H1 (cell line): ENCODE data around the gene MCF2L2. TPM values are rescaled to one million over a fixed set of nuclear protein-coding genes. Genes with fewer than 3 reads are reported as not detected.

Source experiments
- CTCF ChIA-PET: fragments of 300-600 bp; sonication (Branson Sonifier 250); formaldehyde crosslinking; loops from one replicate; lab custom pipeline; 2021; ENCODE audit not compliant: partially characterized antibody; lab: Charles Lee
- POLR2A ChIA-PET: fragments of 300-600 bp; sonication (Branson Sonifier 250); formaldehyde crosslinking; loops from one replicate; lab custom pipeline; 2021; ENCODE audit warnings: inconsistent platforms; ENCODE audit not compliant: partially characterized antibody; lab: Charles Lee
- DNase-seq, 2 experiments: peaks; one replicate each; pipeline versions ENCODE4 v3.0.0 to v3.0.0-alpha.2; 2010 to 2022; ENCODE audit warnings: low spot score in 2 of 2, low read depth in 1 of 2, mixed read lengths in 1 of 2
- FAIRE-seq: peaks from 2 replicates; lab custom pipeline; 2011; peaks lifted over from hg19 to GRCh38; lab: Jason Lieb, UNC
- H2AFZ ChIP-seq: 2 replicates; pipeline ENCODE4 v1.8.1; 2012; ENCODE audit warnings: low read length, inconsistent platforms
- H2AK5ac ChIP-seq: 2 replicates; pipeline ENCODE4 v1.6.1; 2013; ENCODE audit warnings: low read depth, low read length
- H2BK120ac ChIP-seq: replicated peaks from 2 replicates; pipeline ENCODE3; 2013; ENCODE audit warnings: low read depth, low read length, inconsistent platforms
- H2BK12ac ChIP-seq: 2 replicates; pipeline ENCODE4 v1.6.1; 2013; ENCODE audit warnings: low read depth, low read length
- H2BK15ac ChIP-seq: 2 replicates; pipeline ENCODE4 v1.6.1; 2013; ENCODE audit warnings: low read length
- H2BK20ac ChIP-seq: 2 replicates; pipeline ENCODE4 v1.6.1; 2013; ENCODE audit warnings: low read length
- H2BK5ac ChIP-seq: 2 replicates; pipeline ENCODE4 v1.6.1; 2013; ENCODE audit warnings: low read depth, low read length
- H3K14ac ChIP-seq: 2 replicates; pipeline ENCODE4 v1.6.1; 2013; ENCODE audit warnings: inconsistent platforms; ENCODE audit not compliant: insufficient read length
- H3K18ac ChIP-seq: 2 replicates; pipeline ENCODE4 v1.6.1; 2013; ENCODE audit warnings: low read length; ENCODE audit errors: extremely low read depth
- H3K23ac ChIP-seq: 2 replicates; pipeline ENCODE4 v1.6.1; 2013; ENCODE audit warnings: inconsistent platforms; ENCODE audit not compliant: insufficient read length
- H3K23me2 ChIP-seq: 2 replicates; pipeline ENCODE4 v1.6.1; 2013; ENCODE audit warnings: low read depth, low read length
- H3K27ac ChIP-seq: 2 replicates; pipeline ENCODE4 v1.6.1; 2011; ENCODE audit warnings: low read depth, low read length, inconsistent platforms
- H3K27me3 ChIP-seq, 4 experiments: replicated peaks in 1 of 4; 1 replicate in 1 of 4; 2 replicates in 3 of 4; pipeline versions ENCODE4 v1.6.1 to v1.8.1; 2011 to 2013; ENCODE audit warnings: low read length in 3 of 4, mild to moderate bottlenecking in 3 of 4, inconsistent platforms in 2 of 4, mixed read lengths in 2 of 4, moderate library complexity in 1 of 4; ENCODE audit not compliant: control insufficient read depth in 3 of 4, insufficient read depth in 3 of 4; ENCODE audit errors: extremely low read depth in 1 of 4
- H3K36me3 ChIP-seq, 4 experiments: 2 replicates each; pipeline versions ENCODE4 v1.6.1 to v1.8.1; 2011 to 2013; ENCODE audit warnings: mild to moderate bottlenecking in 4 of 4, low read length in 3 of 4, moderate library complexity in 2 of 4, control low read depth in 1 of 4, inconsistent platforms in 1 of 4; ENCODE audit not compliant: insufficient read depth in 4 of 4, control insufficient read depth in 2 of 4
- H3K4ac ChIP-seq: replicated peaks from 2 replicates; pipeline ENCODE3; 2013; ENCODE audit warnings: low read length, low read depth, mixed read lengths, inconsistent platforms; ENCODE audit not compliant: insufficient read length
- H3K4me1 ChIP-seq, 4 experiments: replicated peaks in 1 of 4; 1 replicate in 1 of 4; 2 replicates in 3 of 4; pipeline versions ENCODE4 v1.6.1 to v1.8.1; 2011 to 2013; ENCODE audit warnings: low read length in 3 of 4, inconsistent platforms in 2 of 4, mixed read lengths in 1 of 4; ENCODE audit not compliant: insufficient read depth in 4 of 4, control insufficient read depth in 3 of 4
- H3K4me2 ChIP-seq, 2 experiments: 2 replicates each; pipeline versions ENCODE4 v1.6.1 to v1.8.1; 2011 to 2013; ENCODE audit warnings: low read depth in 2 of 2, low read length in 2 of 2, control low read depth in 1 of 2, inconsistent platforms in 1 of 2, mild to moderate bottlenecking in 1 of 2; ENCODE audit not compliant: insufficient read depth in 1 of 2
- H3K4me3 ChIP-seq, 4 experiments: fragments of 200-600, 300-600 bp in 1 of 4; sonication (generic), shearing (Covaris generic), sonication (Bioruptor Twin) in 1 of 4; 2 replicates each; pipeline versions ENCODE4 v1.5.1 to v1.8.1; 2011 to 2016; ENCODE audit warnings: low read length in 4 of 4, low read depth in 3 of 4, control low read depth in 2 of 4, inconsistent platforms in 2 of 4, mild to moderate bottlenecking in 2 of 4, mixed read lengths in 1 of 4, moderate library complexity in 1 of 4; ENCODE audit not compliant: insufficient read depth in 2 of 4; ENCODE audit errors: extremely low read depth in 1 of 4
- H3K56ac ChIP-seq: replicated peaks from 2 replicates; pipeline ENCODE3; 2013; ENCODE audit warnings: low read depth, mild to moderate bottlenecking, mixed read lengths, low read length, inconsistent platforms; ENCODE audit not compliant: insufficient read length
- H3K79me1 ChIP-seq: 2 replicates; pipeline ENCODE4 v1.6.1; 2013; ENCODE audit warnings: low read depth, low read length, control low read depth
- H3K79me2 ChIP-seq, 2 experiments: 2 replicates each; pipeline versions ENCODE4 v1.6.1 to v1.8.1; 2012 to 2013; ENCODE audit warnings: low read length in 2 of 2, mild to moderate bottlenecking in 2 of 2, inconsistent platforms in 1 of 2; ENCODE audit not compliant: insufficient read depth in 2 of 2, control insufficient read depth in 1 of 2
- H3K9ac ChIP-seq, 4 experiments: replicated peaks in 1 of 4; 1 replicate in 1 of 4; 2 replicates in 3 of 4; pipeline versions ENCODE4 v1.6.1 to v1.8.1; 2011 to 2013; ENCODE audit warnings: low read depth in 3 of 4, low read length in 3 of 4, control low read depth in 2 of 4, mild to moderate bottlenecking in 2 of 4, moderate library complexity in 2 of 4, inconsistent platforms in 1 of 4; ENCODE audit errors: extremely low read depth in 1 of 4
- H3K9me3 ChIP-seq, 2 experiments: 2 replicates each; pipeline versions ENCODE4 v1.6.1 to v1.8.1; 2012 to 2013; ENCODE audit warnings: mild to moderate bottlenecking in 2 of 2, moderate library complexity in 2 of 2, control low read depth in 1 of 2, inconsistent platforms in 1 of 2, low read depth in 1 of 2, low read length in 1 of 2, mixed read lengths in 1 of 2; ENCODE audit not compliant: insufficient read depth in 2 of 2
- H4K20me1 ChIP-seq, 2 experiments: replicated peaks in 1 of 2; 2 replicates each; pipeline versions ENCODE3 to v1.8.1; 2011 to 2013; ENCODE audit warnings: inconsistent platforms in 2 of 2, low read length in 2 of 2, mild to moderate bottlenecking in 1 of 2; ENCODE audit not compliant: insufficient read depth in 2 of 2, control insufficient read depth in 1 of 2
- H4K5ac ChIP-seq: 2 replicates; pipeline ENCODE4 v1.6.1; 2013; ENCODE audit warnings: low read length, low read depth, mixed read lengths, inconsistent platforms; ENCODE audit not compliant: insufficient read length
- H4K8ac ChIP-seq: 2 replicates; pipeline ENCODE4 v1.8.0; 2013; ENCODE audit warnings: mild to moderate bottlenecking, moderate library complexity, low read length, inconsistent platforms; ENCODE audit not compliant: insufficient read depth; ENCODE audit errors: extremely low read depth
- H4K91ac ChIP-seq: replicated peaks from 2 replicates; pipeline ENCODE3; 2013; ENCODE audit warnings: low read length, mixed read lengths, inconsistent platforms; ENCODE audit not compliant: insufficient read length
- BRCA1 ChIP-seq: IDR thresholded peaks from 2 replicates; pipeline ENCODE4 v1.6.1; 2012; ENCODE audit warnings: low read depth, low read length, improper control_type of control experiment
- CBX5 ChIP-seq: fragments of 300-800, 300-1000 bp; sonication (generic); IDR thresholded peaks from 2 replicates; pipeline ENCODE4 v1.7.1; 2016; ENCODE audit warnings: antibody characterized with exemption, low read length, low read depth
- CEBPB ChIP-seq: IDR thresholded peaks from 2 replicates; pipeline ENCODE4 v1.6.1; 2012; ENCODE audit warnings: low read depth, low read length
- EGR1 ChIP-seq: IDR thresholded peaks from 2 replicates; pipeline ENCODE4 v1.6.1; 2011; ENCODE audit warnings: low read depth, low read length, borderline replicate concordance
- KDM4A ChIP-seq: IDR thresholded peaks from one replicate; pipeline ENCODE4 v1.7.1; 2012; ENCODE audit warnings: low read depth, mild to moderate bottlenecking, moderate library complexity, low read length, inconsistent platforms; ENCODE audit not compliant: severe bottlenecking
- WGBS, 2 experiments: shearing (Covaris generic) in 1 of 2; methylation state at CpG; one replicate each; pipeline versions ENCODE4 v1.1.6 to v1.1.7; 2013 to 2015; ENCODE audit warnings: low lambda C conversion rate in 2 of 2, mixed read lengths in 2 of 2, inconsistent platforms in 1 of 2, low coverage in 1 of 2, missing lambda C conversion rate in 1 of 2; ENCODE audit not compliant: insufficient replicate concordance in 2 of 2, insufficient coverage in 1 of 2, insufficient read length in 1 of 2; ENCODE audit errors: extremely low coverage in 1 of 2, missing lambda C conversion rate in 1 of 2; 5-methylcytosine and 5-hydroxymethylcytosine counted together
- polyA plus RNA-seq, 7 experiments: library from polyadenylated mRNA; depleted of rRNA in 3 of 7; stranded (reverse) in 5 of 7; unstranded in 2 of 7; fragments of >200 nt in 5 of 7; fragments of 200-250 nt in 2 of 7; gene quantifications; 1 replicate in 5 of 7; 2 replicates in 1 of 7; 4 replicates in 1 of 7; pipeline versions ENCODE4 v1.2.1 to v1.2.3, GENCODE V29; 2011 to 2013; ENCODE audit warnings: missing spikeins in 2 of 7, mixed read lengths in 2 of 7
- total RNA-seq: library from RNA; stranded (reverse); fragmentation: NEBNext Ultra II Directional; extraction: Animal tissue kit (Norgen Biotek cat#: 25700); gene quantifications from 2 replicates; pipeline ENCODE4 v1.2.1, GENCODE V29; 2021
- TF ChIP-seq, protein P1 (sequence below), 3 experiments: IDR thresholded peaks; 1 replicate in 2 of 3; 2 replicates in 1 of 3; pipeline versions ENCODE4 v1.5.1 to v1.6.1; 2011; ENCODE audit warnings: low read length in 3 of 3, mild to moderate bottlenecking in 3 of 3, inconsistent platforms in 2 of 3, low read depth in 1 of 3, moderate library complexity in 1 of 3; ENCODE audit not compliant: insufficient read depth in 1 of 3; ENCODE audit errors: control extremely low read depth in 1 of 3

MCF2L2 gene
- total and polyA plus RNA-seq, 2 of the 8 experiments (the other 6 are each of a cell fraction or from before 2014, with no cell fraction given), result 4.1 to 13.7 TPM

GRCh38 chr3:183472155-183472554 is 43.7 kb upstream of the MCF2L2 start:
- Histone ChIP-seq H3K23me2 (no peaks in the 10 kb centered on the region), H3K79me1 (no peaks in the 10 kb centered on the region), H3K36me3 (no peaks in the 10 kb centered on the region), H2AK5ac (no peak overlapping the region), H3K9ac (no peak overlapping the region), H3K56ac (no peak overlapping the region), H3K27me3 (no peaks in the 10 kb centered on the region), H3K4me2 (no peak overlapping the region), H4K20me1 (no peaks in the 10 kb centered on the region), H4K5ac (no peak overlapping the region), H4K8ac (no peak overlapping the region), H2BK20ac (no peak overlapping the region), H3K14ac (no peak overlapping the region), H3K23ac (no peak overlapping the region), H3K4me3 (no peak overlapping the region), H3K9me3 (no peaks in the 10 kb centered on the region), H3K4ac (no peak overlapping the region), H3K18ac (no peak overlapping the region), H3K4me1 (no peaks in the 10 kb centered on the region), H3K27ac (no peak overlapping the region), H4K91ac (no peak overlapping the region), H2BK120ac (no peak overlapping the region), H2BK5ac (no peak overlapping the region), H3K79me2 (no peaks in the 10 kb centered on the region)
- CTCF ChIA-PET, result interaction anchor here (1.0 to 2.4 kb wide), 7 partner anchors 9 to 343 kb away, joined by 3 to 6 read pairs (median 4); no protein-coding TSS in a partner anchor
- WGBS, 2 experiments, result 68% methylated on average over 4 of the region's 6 CpGs; no CpG with 5 or more reads in 1 of the 2 experiments
- no peak for DNase-seq
- POLR2A ChIA-PET, result no interaction called here
- TF ChIP-seq CBX5 (no peak), KDM4A (no peak), EGR1 (no peak), BRCA1 (no peak), CEBPB (no peak)
- TF ChIP-seq, protein P1, sequence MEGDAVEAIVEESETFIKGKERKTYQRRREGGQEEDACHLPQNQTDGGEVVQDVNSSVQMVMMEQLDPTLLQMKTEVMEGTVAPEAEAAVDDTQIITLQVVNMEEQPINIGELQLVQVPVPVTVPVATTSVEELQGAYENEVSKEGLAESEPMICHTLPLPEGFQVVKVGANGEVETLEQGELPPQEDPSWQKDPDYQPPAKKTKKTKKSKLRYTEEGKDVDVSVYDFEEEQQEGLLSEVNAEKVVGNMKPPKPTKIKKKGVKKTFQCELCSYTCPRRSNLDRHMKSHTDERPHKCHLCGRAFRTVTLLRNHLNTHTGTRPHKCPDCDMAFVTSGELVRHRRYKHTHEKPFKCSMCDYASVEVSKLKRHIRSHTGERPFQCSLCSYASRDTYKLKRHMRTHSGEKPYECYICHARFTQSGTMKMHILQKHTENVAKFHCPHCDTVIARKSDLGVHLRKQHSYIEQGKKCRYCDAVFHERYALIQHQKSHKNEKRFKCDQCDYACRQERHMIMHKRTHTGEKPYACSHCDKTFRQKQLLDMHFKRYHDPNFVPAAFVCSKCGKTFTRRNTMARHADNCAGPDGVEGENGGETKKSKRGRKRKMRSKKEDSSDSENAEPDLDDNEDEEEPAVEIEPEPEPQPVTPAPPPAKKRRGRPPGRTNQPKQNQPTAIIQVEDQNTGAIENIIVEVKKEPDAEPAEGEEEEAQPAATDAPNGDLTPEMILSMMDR (IDR thresholded peaks at IDR 0.05; ENCODE audit: control extremely low read depth in 1 of 3, insufficient read depth in 1 of 3, low read depth in 1 of 3, low read length in 3 of 3), result no peak
- TF ChIP-seq, all 59 proteins: peak for 0
- no peak for FAIRE-seq
- no peak overlapping the region for H2AFZ ChIP-seq
- H2BK15ac ChIP-seq, result no peak overlapping the region
- no peak overlapping the region for H2BK12ac ChIP-seq
